Measurements from ENCODE around the gene UMODL1. TPM values are rescaled to one million over a fixed set of nuclear protein-coding genes. Genes with fewer than 3 reads are reported as not detected.

The UMODL1 gene
- total RNA-seq, 1 donor from 2014 or later = not detected

Other genes starting within 250 kb of the UMODL1 start
- 18.1 and 18.4 TPM in 2 replicates for gene PRDM15, start 192.0 kb upstream of the UMODL1 start, total RNA-seq
- gene C2CD2, start 117.3 kb upstream of the UMODL1 start, total RNA-seq = 9.5 and 10.2 TPM in 2 replicates
- gene ZBTB21, start 61.0 kb upstream of the UMODL1 start, total RNA-seq = 31.8 and 33.8 TPM in 2 replicates
- 9.3 and 10.2 TPM in 2 replicates for gene ABCG1, start 147.8 kb downstream of the UMODL1 start, total RNA-seq
- gene TFF3, start 244.1 kb downstream of the UMODL1 start, total RNA-seq = not detected in 2 replicates